ENCODE measurements around the gene ZNF362. TPM values are rescaled to one million over a fixed set of nuclear protein-coding genes. Genes with fewer than 3 reads are reported as not detected.

ZNF362 gene
- total and polyA plus RNA-seq, 2 of the 13 experiments (the other 11 are each of a cell fraction or from before 2014, with no cell fraction given): 8.3 to 14.2 TPM

GRCh38 chr1:33256471-33257206, at the start of gene ZNF362 (continued):
- no peak for TF ChIP-seq HOXA9 (CRISPR knock-in tag; IDR thresholded peaks at IDR 0.05; ENCODE audit: borderline replicate concordance)
- TF ChIP-seq ZNF780A (CRISPR knock-in tag; IDR thresholded peaks at IDR 0.05): no peak
- TF ChIP-seq ZNF296 (CRISPR knock-in tag; conservative IDR thresholded peaks at IDR 0.05): no peak
- peak; percentile 78 for TF ChIP-seq SALL1 (CRISPR knock-in tag; IDR thresholded peaks at IDR 0.05)
- TF ChIP-seq, protein P1, sequence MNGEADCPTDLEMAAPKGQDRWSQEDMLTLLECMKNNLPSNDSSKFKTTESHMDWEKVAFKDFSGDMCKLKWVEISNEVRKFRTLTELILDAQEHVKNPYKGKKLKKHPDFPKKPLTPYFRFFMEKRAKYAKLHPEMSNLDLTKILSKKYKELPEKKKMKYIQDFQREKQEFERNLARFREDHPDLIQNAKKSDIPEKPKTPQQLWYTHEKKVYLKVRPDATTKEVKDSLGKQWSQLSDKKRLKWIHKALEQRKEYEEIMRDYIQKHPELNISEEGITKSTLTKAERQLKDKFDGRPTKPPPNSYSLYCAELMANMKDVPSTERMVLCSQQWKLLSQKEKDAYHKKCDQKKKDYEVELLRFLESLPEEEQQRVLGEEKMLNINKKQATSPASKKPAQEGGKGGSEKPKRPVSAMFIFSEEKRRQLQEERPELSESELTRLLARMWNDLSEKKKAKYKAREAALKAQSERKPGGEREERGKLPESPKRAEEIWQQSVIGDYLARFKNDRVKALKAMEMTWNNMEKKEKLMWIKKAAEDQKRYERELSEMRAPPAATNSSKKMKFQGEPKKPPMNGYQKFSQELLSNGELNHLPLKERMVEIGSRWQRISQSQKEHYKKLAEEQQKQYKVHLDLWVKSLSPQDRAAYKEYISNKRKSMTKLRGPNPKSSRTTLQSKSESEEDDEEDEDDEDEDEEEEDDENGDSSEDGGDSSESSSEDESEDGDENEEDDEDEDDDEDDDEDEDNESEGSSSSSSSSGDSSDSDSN (CRISPR knock-in tag; IDR thresholded peaks at IDR 0.05): peak; percentile 65
- TF ChIP-seq, protein P2, sequence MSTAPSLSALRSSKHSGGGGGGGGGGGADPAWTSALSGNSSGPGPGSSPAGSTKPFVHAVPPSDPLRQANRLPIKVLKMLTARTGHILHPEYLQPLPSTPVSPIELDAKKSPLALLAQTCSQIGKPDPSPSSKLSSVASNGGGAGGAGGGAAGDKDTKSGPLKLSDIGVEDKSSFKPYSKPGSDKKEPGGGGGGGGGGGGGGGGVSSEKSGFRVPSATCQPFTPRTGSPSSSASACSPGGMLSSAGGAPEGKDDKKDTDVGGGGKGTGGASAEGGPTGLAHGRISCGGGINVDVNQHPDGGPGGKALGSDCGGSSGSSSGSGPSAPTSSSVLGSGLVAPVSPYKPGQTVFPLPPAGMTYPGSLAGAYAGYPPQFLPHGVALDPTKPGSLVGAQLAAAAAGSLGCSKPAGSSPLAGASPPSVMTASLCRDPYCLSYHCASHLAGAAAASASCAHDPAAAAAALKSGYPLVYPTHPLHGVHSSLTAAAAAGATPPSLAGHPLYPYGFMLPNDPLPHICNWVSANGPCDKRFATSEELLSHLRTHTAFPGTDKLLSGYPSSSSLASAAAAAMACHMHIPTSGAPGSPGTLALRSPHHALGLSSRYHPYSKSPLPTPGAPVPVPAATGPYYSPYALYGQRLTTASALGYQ (CRISPR knock-in tag; IDR thresholded peaks at IDR 0.05): peak; percentile 31; the same call in 1 of the 2 replicates
- peak; percentile 46 for TF ChIP-seq TBL1XR1 (IDR thresholded peaks at IDR 0.05; ENCODE audit: borderline replicate concordance, low read length, partially characterized antibody)
- TF ChIP-seq SRSF1 (optimal IDR thresholded peaks at IDR 0.05; ENCODE audit: low read depth, low read length): peak; percentile 57
- peak; percentile 57 for TF ChIP-seq U2AF1 (optimal IDR thresholded peaks at IDR 0.05; ENCODE audit: low read depth, low read length)
- no peak for TF ChIP-seq NFE2L2 (IDR thresholded peaks at IDR 0.05; ENCODE audit: low read length)
- TF ChIP-seq ZBTB14 (CRISPR knock-in tag; IDR thresholded peaks at IDR 0.05): 0 out of 2 replicates have a peak, but pooled peaks have one; percentile 35
- peak; percentile 44; the same call in 1 of the 2 replicates for TF ChIP-seq MYC (CRISPR knock-in tag; IDR thresholded peaks at IDR 0.05; ENCODE audit: borderline replicate concordance)
- TF ChIP-seq MAF1 (CRISPR knock-in tag; IDR thresholded peaks at IDR 0.05; ENCODE audit: borderline replicate concordance): no peak
- TF ChIP-seq ZNF34 (CRISPR knock-in tag; IDR thresholded peaks at IDR 0.05; ENCODE audit: borderline replicate concordance): no peak
- TF ChIP-seq XRCC5 (optimal IDR thresholded peaks at IDR 0.05; ENCODE audit: low read length): peak; percentile 18
- TF ChIP-seq ZBTB42 (CRISPR knock-in tag; IDR thresholded peaks at IDR 0.05): no peak
- no peak for TF ChIP-seq HNF1B (CRISPR knock-in tag; IDR thresholded peaks at IDR 0.05)
- TF ChIP-seq, protein P3, sequence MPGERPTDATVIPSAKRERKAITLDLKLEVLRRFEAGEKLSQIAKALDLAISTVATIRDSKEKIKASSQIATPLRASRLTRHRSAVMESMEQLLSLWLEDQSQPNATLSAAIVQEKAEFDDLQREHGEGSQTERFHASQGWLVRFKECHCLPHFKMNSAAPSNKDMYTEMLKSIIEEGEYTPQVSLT (CRISPR knock-in tag; IDR thresholded peaks at IDR 0.05; ENCODE audit: borderline replicate concordance, low read depth): no peak
- TF ChIP-seq ZNF784 (CRISPR knock-in tag; IDR thresholded peaks at IDR 0.05; ENCODE audit: borderline replicate concordance): no peak
- TF ChIP-seq MED13 (CRISPR knock-in tag; IDR thresholded peaks at IDR 0.05): no peak
- TF ChIP-seq ZSCAN20 (CRISPR knock-in tag; IDR thresholded peaks at IDR 0.05; ENCODE audit: borderline replicate concordance): no peak

Data from HepG2 (cell line).